Right lobe of liver (tissue), 4 donors: ENCODE measurements around the gene CHERP.

ENCODE experiments used
- POLR2A ChIP-seq: fragments of 450-650 bp; IDR thresholded peaks from one replicate; pipeline ENCODE4 v1.6.1; 2017; ENCODE audit warnings: antibody characterized with exemption, mild to moderate bottlenecking
- TF ChIP-seq, protein P1 (sequence below), 4 donors: fragments of 200-600 bp in 3 of 4; fragments of 450-650 bp in 1 of 4; IDR thresholded peaks; one replicate each; pipeline versions ENCODE4 v1.5.1 to v1.8.0; 2016 to 2022; ENCODE audit warnings: antibody characterized with exemption in 4 of 4, mild to moderate bottlenecking in 2 of 4
- donor health status: DM: no; HTN: no; CAD: no.
- donor health status: DM: no; HTN: no; CAD: no.
- donor health status: DM: no; HTN: yes; CAD: no.

DNA sequence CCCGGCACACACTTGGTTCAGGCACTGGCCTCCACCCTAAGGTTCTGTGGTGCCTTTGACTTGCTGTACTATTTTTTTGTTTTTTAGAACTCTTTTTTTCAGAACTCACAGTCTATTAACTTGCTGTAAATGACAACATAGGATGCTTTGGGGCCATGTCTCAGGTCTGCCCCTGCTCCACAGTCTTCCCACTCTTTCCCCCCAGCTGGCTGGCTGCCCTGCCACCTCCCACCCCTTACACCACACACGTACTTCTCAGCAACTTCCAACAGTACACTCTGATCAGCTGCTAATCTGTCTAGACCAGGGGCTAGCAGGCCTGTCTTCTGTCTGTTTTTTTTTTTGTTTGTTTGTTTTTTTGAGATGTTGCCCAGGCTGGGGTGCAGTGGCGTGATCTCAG, 38.0 kb downstream of the CHERP start:
- TF ChIP-seq, protein P1, sequence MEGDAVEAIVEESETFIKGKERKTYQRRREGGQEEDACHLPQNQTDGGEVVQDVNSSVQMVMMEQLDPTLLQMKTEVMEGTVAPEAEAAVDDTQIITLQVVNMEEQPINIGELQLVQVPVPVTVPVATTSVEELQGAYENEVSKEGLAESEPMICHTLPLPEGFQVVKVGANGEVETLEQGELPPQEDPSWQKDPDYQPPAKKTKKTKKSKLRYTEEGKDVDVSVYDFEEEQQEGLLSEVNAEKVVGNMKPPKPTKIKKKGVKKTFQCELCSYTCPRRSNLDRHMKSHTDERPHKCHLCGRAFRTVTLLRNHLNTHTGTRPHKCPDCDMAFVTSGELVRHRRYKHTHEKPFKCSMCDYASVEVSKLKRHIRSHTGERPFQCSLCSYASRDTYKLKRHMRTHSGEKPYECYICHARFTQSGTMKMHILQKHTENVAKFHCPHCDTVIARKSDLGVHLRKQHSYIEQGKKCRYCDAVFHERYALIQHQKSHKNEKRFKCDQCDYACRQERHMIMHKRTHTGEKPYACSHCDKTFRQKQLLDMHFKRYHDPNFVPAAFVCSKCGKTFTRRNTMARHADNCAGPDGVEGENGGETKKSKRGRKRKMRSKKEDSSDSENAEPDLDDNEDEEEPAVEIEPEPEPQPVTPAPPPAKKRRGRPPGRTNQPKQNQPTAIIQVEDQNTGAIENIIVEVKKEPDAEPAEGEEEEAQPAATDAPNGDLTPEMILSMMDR (IDR thresholded peaks at IDR 0.05) = no peak
- TF ChIP-seq POLR2A = no peak
